Measurements from ENCODE around the gene GNL3. TPM values are rescaled to one million over a fixed set of nuclear protein-coding genes. Genes with fewer than 3 reads are reported as not detected.

GNL3 gene
- total and polyA plus RNA-seq, 4 donors = 26.5 to 82.2 (median 41.8) TPM

DNA sequence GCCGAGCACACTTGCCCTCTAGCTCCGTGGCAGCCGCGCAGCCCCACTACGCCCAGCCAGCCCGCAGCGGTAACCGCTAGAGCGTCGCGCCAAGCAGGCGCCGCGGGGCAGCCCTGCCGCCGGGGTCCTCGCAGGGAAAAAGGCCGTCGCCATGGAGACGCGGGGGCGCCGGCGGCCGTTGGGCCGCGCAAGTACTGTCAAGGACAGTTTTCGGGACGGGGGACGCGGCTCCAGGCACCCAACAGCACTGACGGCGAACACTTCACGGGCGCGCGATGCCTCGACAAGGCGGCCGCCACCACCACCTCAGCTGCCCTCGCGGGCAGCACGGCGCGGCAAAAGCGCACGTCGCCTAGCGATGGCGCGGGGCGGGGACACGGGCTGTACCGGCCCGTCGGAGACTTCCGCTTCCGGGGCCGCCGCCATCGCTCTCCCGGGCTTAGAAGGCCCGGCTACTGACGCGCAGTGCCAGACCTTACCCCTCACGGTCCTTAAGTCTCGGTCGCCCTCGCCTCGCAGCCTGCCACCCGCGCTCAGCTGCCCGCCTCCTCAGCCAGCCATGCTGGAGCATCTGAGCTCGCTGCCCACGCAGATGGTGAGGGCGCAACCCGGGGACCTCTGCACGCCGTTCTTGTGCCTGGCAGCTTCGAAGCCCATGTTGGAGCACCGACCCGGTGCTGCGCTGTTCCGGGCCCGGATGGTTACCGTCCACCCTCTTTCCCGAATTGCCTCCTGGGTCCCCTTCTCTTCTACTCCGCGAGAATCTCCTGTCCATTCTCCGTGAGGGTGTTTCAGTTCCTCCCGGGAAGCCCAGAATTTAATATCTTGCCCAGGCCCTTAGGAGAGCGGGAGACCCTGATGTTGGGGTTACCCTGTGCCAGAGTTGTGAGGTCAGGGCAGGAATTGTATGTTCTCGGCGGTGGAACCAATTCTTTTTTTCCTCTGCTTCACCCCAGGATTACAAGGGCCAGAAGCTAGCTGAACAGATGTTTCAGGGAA, 20.2 kb downstream of the GNL3 start, which contains the start of the genes GLT8D1 and SPCS1 (continued):
- TF ChIP-seq, protein P1, sequence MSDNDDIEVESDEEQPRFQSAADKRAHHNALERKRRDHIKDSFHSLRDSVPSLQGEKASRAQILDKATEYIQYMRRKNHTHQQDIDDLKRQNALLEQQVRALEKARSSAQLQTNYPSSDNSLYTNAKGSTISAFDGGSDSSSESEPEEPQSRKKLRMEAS (IDR thresholded peaks at IDR 0.05) = no peak
- TF ChIP-seq HNF4A (conservative IDR thresholded peaks at IDR 0.05) = no peak

DNA sequence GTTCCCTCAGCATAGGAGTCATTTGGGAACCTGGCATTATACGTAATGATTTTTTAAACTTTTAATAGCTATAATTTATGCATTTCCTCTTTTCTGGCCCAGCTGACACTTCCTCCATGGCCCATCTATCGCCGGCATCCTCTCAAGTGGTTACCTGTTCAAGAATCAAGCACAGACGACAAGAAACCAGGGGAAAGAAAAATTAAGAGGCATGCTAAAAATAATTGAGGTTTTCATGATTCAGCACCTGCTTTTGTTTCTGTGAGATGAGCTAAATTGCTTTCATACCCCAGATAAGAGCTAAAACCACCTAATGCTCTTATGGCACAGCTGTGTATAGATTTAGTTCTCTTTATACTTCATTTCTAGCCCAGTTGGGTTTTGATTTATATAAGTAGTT, 21.8 kb downstream of the GNL3 start:
- Histone ChIP-seq H3K27ac (ENCODE audit: low read depth in 1 of 2, low read length in 2 of 2) (no peak overlapping the region), H3K9me3 (ENCODE audit: control insufficient read depth in 4 of 4, low read length in 3 of 4) (no peaks in the 10 kb centered on the region), H3K36me3 (ENCODE audit: control insufficient read depth in 4 of 4, insufficient read depth in 3 of 4, low read depth in 1 of 4, low read length in 3 of 4) (peaks cover 0 to 9% (median 5%) of the 10 kb centered on the region in 4 donors), H3K4me3 (ENCODE audit: low read depth in 1 of 3, low read length in 3 of 3) (no peak overlapping the region), H3K27me3 (ENCODE audit: control insufficient read depth in 4 of 4, insufficient read depth in 4 of 4, low read length in 3 of 4) (no peaks in the 10 kb centered on the region), H3K4me1 (ENCODE audit: control insufficient read depth in 4 of 4, insufficient read depth in 4 of 4, low read length in 3 of 4) (peaks cover 0 to 48% (median 31%) of the 10 kb centered on the region in 4 donors), H3K9ac (ENCODE audit: low read depth in 1 of 2, low read length in 2 of 2) (no peak overlapping the region)
- no peak for DNase-seq (ENCODE audit: low spot score)
- TF ChIP-seq HNF4A (conservative IDR thresholded peaks at IDR 0.05) = no peak
- no peak for TF ChIP-seq FOXA1 (IDR thresholded peaks at IDR 0.05)
- TF ChIP-seq, protein P2, sequence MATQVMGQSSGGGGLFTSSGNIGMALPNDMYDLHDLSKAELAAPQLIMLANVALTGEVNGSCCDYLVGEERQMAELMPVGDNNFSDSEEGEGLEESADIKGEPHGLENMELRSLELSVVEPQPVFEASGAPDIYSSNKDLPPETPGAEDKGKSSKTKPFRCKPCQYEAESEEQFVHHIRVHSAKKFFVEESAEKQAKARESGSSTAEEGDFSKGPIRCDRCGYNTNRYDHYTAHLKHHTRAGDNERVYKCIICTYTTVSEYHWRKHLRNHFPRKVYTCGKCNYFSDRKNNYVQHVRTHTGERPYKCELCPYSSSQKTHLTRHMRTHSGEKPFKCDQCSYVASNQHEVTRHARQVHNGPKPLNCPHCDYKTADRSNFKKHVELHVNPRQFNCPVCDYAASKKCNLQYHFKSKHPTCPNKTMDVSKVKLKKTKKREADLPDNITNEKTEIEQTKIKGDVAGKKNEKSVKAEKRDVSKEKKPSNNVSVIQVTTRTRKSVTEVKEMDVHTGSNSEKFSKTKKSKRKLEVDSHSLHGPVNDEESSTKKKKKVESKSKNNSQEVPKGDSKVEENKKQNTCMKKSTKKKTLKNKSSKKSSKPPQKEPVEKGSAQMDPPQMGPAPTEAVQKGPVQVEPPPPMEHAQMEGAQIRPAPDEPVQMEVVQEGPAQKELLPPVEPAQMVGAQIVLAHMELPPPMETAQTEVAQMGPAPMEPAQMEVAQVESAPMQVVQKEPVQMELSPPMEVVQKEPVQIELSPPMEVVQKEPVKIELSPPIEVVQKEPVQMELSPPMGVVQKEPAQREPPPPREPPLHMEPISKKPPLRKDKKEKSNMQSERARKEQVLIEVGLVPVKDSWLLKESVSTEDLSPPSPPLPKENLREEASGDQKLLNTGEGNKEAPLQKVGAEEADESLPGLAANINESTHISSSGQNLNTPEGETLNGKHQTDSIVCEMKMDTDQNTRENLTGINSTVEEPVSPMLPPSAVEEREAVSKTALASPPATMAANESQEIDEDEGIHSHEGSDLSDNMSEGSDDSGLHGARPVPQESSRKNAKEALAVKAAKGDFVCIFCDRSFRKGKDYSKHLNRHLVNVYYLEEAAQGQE (IDR thresholded peaks at IDR 0.05) = no peak
- no peak for TF ChIP-seq RAD21 (IDR thresholded peaks at IDR 0.05)
- TF ChIP-seq, protein P1 (IDR thresholded peaks at IDR 0.05) = no peak
- TF ChIP-seq NR2F2 (IDR thresholded peaks at IDR 0.05) = no peak
- TF ChIP-seq FOXA2 (IDR thresholded peaks at IDR 0.05) = no peak
- TF ChIP-seq EGR1 (IDR thresholded peaks at IDR 0.05; ENCODE audit: low read depth in 2 of 2) = no peak
- no peak for TF ChIP-seq SP1 (IDR thresholded peaks at IDR 0.05)
- TF ChIP-seq, protein P3, sequence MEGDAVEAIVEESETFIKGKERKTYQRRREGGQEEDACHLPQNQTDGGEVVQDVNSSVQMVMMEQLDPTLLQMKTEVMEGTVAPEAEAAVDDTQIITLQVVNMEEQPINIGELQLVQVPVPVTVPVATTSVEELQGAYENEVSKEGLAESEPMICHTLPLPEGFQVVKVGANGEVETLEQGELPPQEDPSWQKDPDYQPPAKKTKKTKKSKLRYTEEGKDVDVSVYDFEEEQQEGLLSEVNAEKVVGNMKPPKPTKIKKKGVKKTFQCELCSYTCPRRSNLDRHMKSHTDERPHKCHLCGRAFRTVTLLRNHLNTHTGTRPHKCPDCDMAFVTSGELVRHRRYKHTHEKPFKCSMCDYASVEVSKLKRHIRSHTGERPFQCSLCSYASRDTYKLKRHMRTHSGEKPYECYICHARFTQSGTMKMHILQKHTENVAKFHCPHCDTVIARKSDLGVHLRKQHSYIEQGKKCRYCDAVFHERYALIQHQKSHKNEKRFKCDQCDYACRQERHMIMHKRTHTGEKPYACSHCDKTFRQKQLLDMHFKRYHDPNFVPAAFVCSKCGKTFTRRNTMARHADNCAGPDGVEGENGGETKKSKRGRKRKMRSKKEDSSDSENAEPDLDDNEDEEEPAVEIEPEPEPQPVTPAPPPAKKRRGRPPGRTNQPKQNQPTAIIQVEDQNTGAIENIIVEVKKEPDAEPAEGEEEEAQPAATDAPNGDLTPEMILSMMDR (IDR thresholded peaks at IDR 0.05; ENCODE audit: low read depth, low read length, missing input control) = no peak
- no peak for TF ChIP-seq TAF1 (conservative IDR thresholded peaks at IDR 0.05)
- TF ChIP-seq, protein P4, sequence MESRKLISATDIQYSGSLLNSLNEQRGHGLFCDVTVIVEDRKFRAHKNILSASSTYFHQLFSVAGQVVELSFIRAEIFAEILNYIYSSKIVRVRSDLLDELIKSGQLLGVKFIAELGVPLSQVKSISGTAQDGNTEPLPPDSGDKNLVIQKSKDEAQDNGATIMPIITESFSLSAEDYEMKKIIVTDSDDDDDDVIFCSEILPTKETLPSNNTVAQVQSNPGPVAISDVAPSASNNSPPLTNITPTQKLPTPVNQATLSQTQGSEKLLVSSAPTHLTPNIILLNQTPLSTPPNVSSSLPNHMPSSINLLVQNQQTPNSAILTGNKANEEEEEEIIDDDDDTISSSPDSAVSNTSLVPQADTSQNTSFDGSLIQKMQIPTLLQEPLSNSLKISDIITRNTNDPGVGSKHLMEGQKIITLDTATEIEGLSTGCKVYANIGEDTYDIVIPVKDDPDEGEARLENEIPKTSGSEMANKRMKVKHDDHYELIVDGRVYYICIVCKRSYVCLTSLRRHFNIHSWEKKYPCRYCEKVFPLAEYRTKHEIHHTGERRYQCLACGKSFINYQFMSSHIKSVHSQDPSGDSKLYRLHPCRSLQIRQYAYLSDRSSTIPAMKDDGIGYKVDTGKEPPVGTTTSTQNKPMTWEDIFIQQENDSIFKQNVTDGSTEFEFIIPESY (IDR thresholded peaks at IDR 0.05) = no peak
- TF ChIP-seq JUND (IDR thresholded peaks at IDR 0.05) = no peak
- no peak for TF ChIP-seq HNF4G (IDR thresholded peaks at IDR 0.05)
- WGBS = 79% methylated on average over 4 of the region's 4 CpGs

Data from liver (tissue), 9 donors.